AG04450 (cell line): ENCODE results near the gene HIGD1C. TPM values are rescaled to one million over a fixed set of nuclear protein-coding genes. Genes with fewer than 3 reads are reported as not detected.

Experiments
- CTCF ChIA-PET: fragments of 300-600, 350-600 bp; formaldehyde crosslinking; extraction: SDS; loops from one replicate; lab custom pipeline; 2022; ENCODE audit warnings: antibody characterized with exemption, inconsistent platforms; lab: Charles Lee
- POLR2A ChIA-PET: fragments of 350-600 bp; formaldehyde crosslinking; extraction: SDS; loops from one replicate; lab custom pipeline; 2021; ENCODE audit warnings: antibody characterized with exemption, inconsistent platforms; lab: Yijun Ruan, JAX
- DNase-seq: peaks from one replicate; pipeline ENCODE4 v3.0.0-alpha.2; 2011; ENCODE audit warnings: low read depth, low spot score
- H3K27ac ChIP-seq: one replicate; pipeline ENCODE4 v1.5.1; 2012; ENCODE audit warnings: low read depth, low read length, control low read depth
- H3K27me3 ChIP-seq: one replicate; pipeline ENCODE4 v1.6.0; 2012; ENCODE audit warnings: low read length; ENCODE audit not compliant: control insufficient read depth, insufficient read depth
- H3K4me3 ChIP-seq: 2 replicates; pipeline ENCODE4 v1.5.1; 2011; ENCODE audit warnings: mild to moderate bottlenecking, low read depth, low read length, control low read depth
- H3K9me3 ChIP-seq: 2 replicates; pipeline ENCODE4 v1.5.1; 2012; ENCODE audit warnings: low read length; ENCODE audit not compliant: control insufficient read depth, insufficient read depth
- polyA plus RNA-seq: library from polyadenylated mRNA; depleted of rRNA; stranded (reverse); fragments of >200 nt; gene quantifications from 2 replicates; pipeline ENCODE4 v1.2.3, GENCODE V29; 2011
- TF ChIP-seq, protein P1 (sequence below): IDR thresholded peaks from 2 replicates; pipeline ENCODE4 v1.5.1; 2011; ENCODE audit warnings: low read depth, low read length, control low read depth, inconsistent platforms

The HIGD1C gene
- polyA plus RNA-seq, 1 experiment, result not detected

DNA sequence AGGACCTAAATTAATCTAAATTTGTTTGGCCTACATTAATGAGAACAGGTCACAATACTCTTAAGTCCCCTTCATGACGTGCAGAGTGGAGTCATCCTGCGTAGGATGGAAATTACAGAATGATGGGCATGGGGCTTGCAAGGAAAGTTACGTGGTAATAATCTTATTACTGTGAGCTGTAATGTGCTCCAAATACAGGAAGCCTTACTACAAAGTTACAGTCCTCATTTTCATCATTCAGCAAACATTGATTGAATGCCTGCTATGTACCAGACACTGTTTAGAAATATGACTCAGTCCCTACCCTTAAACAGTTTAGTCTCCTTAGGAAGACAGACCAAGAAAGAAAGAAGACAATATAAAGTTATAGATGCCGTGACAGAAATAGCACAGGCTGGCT is 9.4 kb downstream of the HIGD1C start:
- TF ChIP-seq, protein P1, sequence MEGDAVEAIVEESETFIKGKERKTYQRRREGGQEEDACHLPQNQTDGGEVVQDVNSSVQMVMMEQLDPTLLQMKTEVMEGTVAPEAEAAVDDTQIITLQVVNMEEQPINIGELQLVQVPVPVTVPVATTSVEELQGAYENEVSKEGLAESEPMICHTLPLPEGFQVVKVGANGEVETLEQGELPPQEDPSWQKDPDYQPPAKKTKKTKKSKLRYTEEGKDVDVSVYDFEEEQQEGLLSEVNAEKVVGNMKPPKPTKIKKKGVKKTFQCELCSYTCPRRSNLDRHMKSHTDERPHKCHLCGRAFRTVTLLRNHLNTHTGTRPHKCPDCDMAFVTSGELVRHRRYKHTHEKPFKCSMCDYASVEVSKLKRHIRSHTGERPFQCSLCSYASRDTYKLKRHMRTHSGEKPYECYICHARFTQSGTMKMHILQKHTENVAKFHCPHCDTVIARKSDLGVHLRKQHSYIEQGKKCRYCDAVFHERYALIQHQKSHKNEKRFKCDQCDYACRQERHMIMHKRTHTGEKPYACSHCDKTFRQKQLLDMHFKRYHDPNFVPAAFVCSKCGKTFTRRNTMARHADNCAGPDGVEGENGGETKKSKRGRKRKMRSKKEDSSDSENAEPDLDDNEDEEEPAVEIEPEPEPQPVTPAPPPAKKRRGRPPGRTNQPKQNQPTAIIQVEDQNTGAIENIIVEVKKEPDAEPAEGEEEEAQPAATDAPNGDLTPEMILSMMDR, result no peak
- Histone ChIP-seq H3K4me3 (no peak overlapping the region), H3K27ac (no peak overlapping the region), H3K9me3 (no peaks in the 10 kb centered on the region), H3K27me3 (no peaks in the 10 kb centered on the region)
- ChIA-PET POLR2A (no interaction called here), CTCF (interaction anchor here (1.6 to 1.9 kb wide), 2 partner anchors 24 to 25 kb away, joined by 4 to 6 read pairs; no protein-coding TSS in a partner anchor)
- DNase-seq, result no peak

DNA sequence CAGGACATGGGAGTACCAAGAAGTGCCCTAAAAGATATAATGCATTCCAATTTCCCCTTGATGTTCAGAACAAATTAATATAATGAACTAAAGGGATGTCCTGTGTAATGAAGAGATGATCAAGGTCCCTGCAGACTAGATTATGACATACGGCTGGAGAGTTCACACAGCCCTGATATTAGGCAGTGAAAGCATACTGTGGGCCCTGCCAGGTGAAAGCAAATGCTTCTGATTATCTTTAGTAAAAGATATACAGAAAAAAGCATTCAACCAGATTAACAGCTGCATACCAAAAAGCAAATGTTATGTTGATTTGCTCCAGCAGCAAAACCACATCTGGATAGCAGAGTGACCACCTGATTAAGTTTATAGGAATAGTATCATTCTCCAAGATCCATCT is 12.1 kb downstream of the HIGD1C start:
- no peaks in the 10 kb centered on the region for H3K9me3 ChIP-seq
- CTCF ChIA-PET, result no interaction called here
- TF ChIP-seq, protein P1, result no peak

DNA sequence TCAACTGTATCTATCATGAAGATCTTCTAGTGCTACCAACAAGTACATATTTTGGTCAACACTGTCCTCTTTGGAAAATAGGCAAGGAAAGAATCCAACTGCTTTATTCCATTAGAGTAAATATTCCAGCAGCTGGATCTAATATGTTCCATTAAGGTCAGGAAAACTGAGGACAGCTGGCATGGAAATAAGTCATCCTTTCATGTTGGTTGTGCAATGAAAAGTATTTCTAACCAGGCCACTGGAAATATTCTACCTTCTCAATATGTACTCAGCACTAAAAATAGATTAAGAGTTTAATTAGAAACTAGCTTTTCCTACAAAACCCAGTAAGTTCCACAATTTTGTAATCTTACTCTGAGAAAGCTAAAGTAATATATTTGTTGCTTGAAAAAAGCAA is 19.6 kb downstream of the HIGD1C start:
- Histone ChIP-seq H3K9me3 (peaks cover 8% of the 10 kb centered on the region), H3K27ac (no peak overlapping the region), H3K27me3 (no peaks in the 10 kb centered on the region), H3K4me3 (no peak overlapping the region)
- ChIA-PET POLR2A (interaction anchor here (0.6 to 0.9 kb wide), 2 partner anchors 13 to 40 kb away, joined by 3 to 4 read pairs; no protein-coding TSS in a partner anchor), CTCF (interaction anchor here (0.9 kb wide), 1 partner anchor 15 kb away, joined by 3 read pairs; no protein-coding TSS in a partner anchor)
- TF ChIP-seq, protein P1, result no peak
- DNase-seq, result no peak

More for the DNA sequence above, 12.1 kb downstream of the HIGD1C start:
- no peak overlapping the region for H3K27ac ChIP-seq
- H3K27me3 ChIP-seq, result no peaks in the 10 kb centered on the region
- POLR2A ChIA-PET, result no interaction called here
- no peak for DNase-seq
- H3K4me3 ChIP-seq, result no peak overlapping the region

DNA sequence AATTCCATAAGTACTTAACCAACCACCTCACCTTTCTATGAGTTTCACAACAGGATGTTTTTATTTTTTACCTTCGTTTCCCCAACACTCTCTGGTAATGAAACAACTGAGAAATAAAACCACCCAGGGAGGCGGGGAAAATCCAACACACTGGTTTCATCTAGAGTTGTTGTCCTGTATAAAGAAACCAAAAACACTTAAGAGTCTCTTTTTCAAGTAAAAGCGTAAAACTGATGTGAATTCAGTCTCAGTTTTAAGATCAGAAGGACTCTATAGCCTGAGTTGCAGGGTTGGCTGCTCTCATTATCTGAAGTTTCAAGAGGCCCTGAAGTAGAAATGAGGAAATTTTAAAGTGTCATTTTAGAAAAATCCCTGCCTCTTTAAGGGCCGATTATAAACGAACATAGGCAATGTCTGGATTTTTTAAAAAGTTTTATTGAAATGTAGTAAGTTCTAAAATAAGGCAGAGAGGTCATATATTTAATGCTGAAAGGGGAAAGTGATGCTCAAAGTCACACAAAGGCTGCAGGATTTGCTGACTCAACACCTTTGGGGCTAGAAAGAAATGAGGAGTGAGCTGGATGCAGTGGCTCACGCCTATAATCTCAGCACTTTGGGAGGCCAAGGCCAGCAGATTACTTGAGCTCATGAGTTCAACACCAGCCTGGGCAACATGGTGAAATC is 27.2 kb downstream of the HIGD1C start:
- Histone ChIP-seq H3K4me3 (no peak overlapping the region), H3K27ac (no peak overlapping the region), H3K27me3 (no peaks in the 10 kb centered on the region), H3K9me3 (no peaks in the 10 kb centered on the region)
- ChIA-PET POLR2A (no interaction called here), CTCF (no interaction called here)
- no peak for DNase-seq
- TF ChIP-seq, protein P1, result no peak

DNA sequence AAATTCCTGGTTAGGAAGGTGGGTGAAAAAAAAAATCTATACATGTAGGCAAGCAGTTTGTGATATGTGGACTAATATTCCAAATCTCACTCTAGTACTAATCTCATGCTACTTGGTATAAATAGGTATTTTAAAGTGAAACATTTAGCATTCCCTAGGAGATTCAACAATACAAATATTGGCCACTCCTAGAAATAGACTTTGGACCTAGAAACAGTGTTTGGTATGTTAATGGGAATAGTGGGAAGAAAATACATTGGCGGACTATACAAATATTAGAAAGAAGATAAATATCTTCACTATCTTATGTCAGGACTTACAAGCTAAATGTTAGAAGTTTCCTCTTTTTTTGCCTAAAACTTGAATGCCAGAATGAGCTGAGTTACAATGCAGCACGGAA is 28.2 kb downstream of the HIGD1C start:
- CTCF ChIA-PET, result interaction anchor here (0.8 kb wide), 1 partner anchor 155 kb away, joined by 3 read pairs; no protein-coding TSS in a partner anchor
- H3K27ac ChIP-seq, result no peak overlapping the region
- H3K27me3 ChIP-seq, result no peaks in the 10 kb centered on the region
- no peaks in the 10 kb centered on the region for H3K9me3 ChIP-seq
- no peak overlapping the region for H3K4me3 ChIP-seq
- POLR2A ChIA-PET, result no interaction called here
- TF ChIP-seq, protein P1, result no peak
- no peak for DNase-seq
